GM18909 (cell line): Measurements from ENCODE around the gene PSD2.
A peak's percentile ranks its signal among the peaks of the same experiment; 100 is the strongest.

Experiments used
- ATAC-seq: cut with Tn5 transposase; IDR thresholded peaks from one replicate; pipeline ENCODE4 v1.9.1; 2021; ENCODE audit warnings: mild to moderate bottlenecking; ENCODE audit not compliant: unreplicated experiment, poor library complexity

Gene PSD2

GRCh38 chr5:139795074-139796001, at the start of gene PSD2:
Gene PSD2 (plus strand): TSS chr5:139795808. CDS start chr5:139809441, 13,633 bp downstream.
- no peak for ATAC-seq

GRCh38 chr5:139746691-139747582, 48.7 kb upstream of the PSD2 start:
- peak; percentile 46 for ATAC-seq

- peak; percentile 15 for ATAC-seq
These were observed 47.8 kb upstream of the PSD2 start for GRCh38 chr5:139747583-139748504.

GRCh38 chr5:139748505-139748826, 47.1 kb upstream of the PSD2 start:
- ATAC-seq = no peak

GRCh38 chr5:139749242-139749641, 46.4 kb upstream of the PSD2 start:
- ATAC-seq = no peak

GRCh38 chr5:139751236-139751635, 44.4 kb upstream of the PSD2 start:
- no peak for ATAC-seq

GRCh38 chr5:139752506-139753473, 42.8 kb upstream of the PSD2 start:
- ATAC-seq = no peak

GRCh38 chr5:139755892-139756671, 39.5 kb upstream of the PSD2 start:
- ATAC-seq = no peak

GRCh38 chr5:139756971-139757370, 38.6 kb upstream of the PSD2 start:
- ATAC-seq = no peak

- ATAC-seq = no peak
These were observed 37.7 kb upstream of the PSD2 start for GRCh38 chr5:139757727-139758509.

- no peak for ATAC-seq
These were observed 37.0 kb upstream of the PSD2 start for GRCh38 chr5:139758510-139759075.

GRCh38 chr5:139759219-139759721, 36.3 kb upstream of the PSD2 start:
- no peak for ATAC-seq

GRCh38 chr5:139760066-139761056, 35.2 kb upstream of the PSD2 start:
- ATAC-seq = no peak

GRCh38 chr5:139761057-139761450, 34.6 kb upstream of the PSD2 start:
- ATAC-seq = no peak

- ATAC-seq = no peak
These were observed 34.1 kb upstream of the PSD2 start for GRCh38 chr5:139761501-139761900.
